SK-N-MC (cell line): Measurements from ENCODE around the gene ARID1B.

Experiments
- DNase-seq: peaks from one replicate; pipeline ENCODE4 v3.0.0-alpha.2; 2011; ENCODE audit warnings: low read depth, low spot score
- H3K27ac ChIP-seq: fragments of 200-600 bp; sonication (generic); 2 replicates; pipeline ENCODE4 v1.5.1; 2016; ENCODE audit warnings: mixed run types
- H3K36me3 ChIP-seq: fragments of 200-600 bp; sonication (generic); 2 replicates; pipeline ENCODE4 v1.6.1; 2017; ENCODE audit warnings: antibody characterized with exemption, low read length, mixed read lengths; ENCODE audit not compliant: insufficient read depth
- H3K4me3 ChIP-seq: fragments of 200-600 bp; sonication (generic); 2 replicates; pipeline ENCODE4 v1.5.1; 2016
- H3K9ac ChIP-seq: fragments of 200-600 bp; sonication (generic); 2 replicates; pipeline ENCODE4 v1.8.0; 2017; ENCODE audit warnings: mixed run types, mixed read lengths; ENCODE audit not compliant: insufficient read length
- H3K9me3 ChIP-seq: fragments of 200-600 bp; sonication (generic); 2 replicates; pipeline ENCODE4 v1.6.1; 2017; ENCODE audit warnings: low read depth, mild to moderate bottlenecking, antibody characterized with exemption, low read length, moderate library complexity, mixed read lengths
- EZH2 ChIP-seq: fragments of 200-600 bp; sonication (generic); IDR thresholded peaks from one replicate; pipeline ENCODE4 v1.6.1; 2017; ENCODE audit warnings: antibody characterized with exemption
- FOXP2 ChIP-seq: optimal IDR thresholded peaks from 2 replicates; pipeline ENCODE3; 2011; ENCODE audit warnings: mild to moderate bottlenecking, moderate library complexity; ENCODE audit not compliant: insufficient read depth; ENCODE audit errors: extremely low read length, control extremely low read depth
- POLR2AphosphoS5 ChIP-seq: IDR thresholded peaks from 2 replicates; pipeline ENCODE4 v1.6.1; 2012; ENCODE audit warnings: mild to moderate bottlenecking, low read depth, low read length, borderline replicate concordance

ARID1B gene

DNA sequence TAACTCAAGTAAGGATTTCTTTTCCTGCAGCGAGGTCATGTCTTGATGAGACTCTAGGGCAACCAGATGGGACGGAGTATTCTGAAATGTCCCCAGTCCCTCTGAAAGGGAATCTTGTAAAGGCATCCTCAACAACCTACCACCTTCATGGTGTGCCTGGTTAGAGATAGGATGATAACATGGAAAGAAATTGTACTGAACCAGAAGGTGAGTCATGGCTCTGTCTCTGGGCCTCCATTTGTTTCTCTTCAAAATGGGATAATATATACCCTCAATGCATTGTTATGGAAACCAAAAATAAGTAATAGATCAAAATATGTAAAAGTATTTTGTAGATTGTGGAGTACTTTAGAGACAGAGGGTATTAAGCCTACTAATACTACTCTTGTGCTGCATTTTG lies 219.1 kb downstream of the ARID1B start:
- Histone ChIP-seq H3K9me3 (no peaks in the 10 kb centered on the region), H3K27ac (no peak overlapping the region), H3K36me3 (no peaks in the 10 kb centered on the region), H3K4me3 (no peak overlapping the region), H3K9ac (no peak overlapping the region)
- DNase-seq: no peak
- TF ChIP-seq FOXP2 (no peak), EZH2 (no peak), POLR2AphosphoS5 (no peak)

DNA sequence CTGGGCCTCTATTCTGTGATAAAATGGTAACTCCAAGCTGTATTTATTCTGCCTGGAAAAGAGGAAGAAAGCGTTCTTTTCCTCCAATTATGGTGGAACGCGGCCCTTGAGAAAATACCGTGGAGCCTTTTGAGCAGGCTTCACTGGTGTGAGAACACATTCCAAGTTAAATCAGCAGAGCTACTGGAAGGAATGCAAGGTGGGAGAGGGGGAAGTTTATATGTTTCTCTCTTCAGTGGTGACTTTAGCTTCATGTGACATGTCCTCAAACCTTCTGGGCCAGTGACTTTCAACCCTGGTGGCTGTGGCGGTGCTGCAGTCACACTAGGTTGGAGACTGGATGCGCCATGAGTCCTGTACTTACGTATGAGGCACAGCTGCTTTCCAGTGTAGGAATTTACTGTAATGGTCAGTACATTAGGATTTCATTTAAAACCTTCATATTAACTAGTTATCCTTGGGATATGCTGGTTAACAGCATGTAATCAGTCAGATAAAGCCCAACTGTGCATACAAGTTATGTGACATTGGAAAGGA lies 221.7 kb downstream of the ARID1B start:
- H3K4me3 ChIP-seq: no peak overlapping the region
- H3K9ac ChIP-seq: no peak overlapping the region
- H3K9me3 ChIP-seq: no peaks in the 10 kb centered on the region
- no peak for DNase-seq
- H3K27ac ChIP-seq: no peak overlapping the region
- TF ChIP-seq FOXP2 (no peak), EZH2 (no peak), POLR2AphosphoS5 (no peak)
- no peaks in the 10 kb centered on the region for H3K36me3 ChIP-seq

DNA sequence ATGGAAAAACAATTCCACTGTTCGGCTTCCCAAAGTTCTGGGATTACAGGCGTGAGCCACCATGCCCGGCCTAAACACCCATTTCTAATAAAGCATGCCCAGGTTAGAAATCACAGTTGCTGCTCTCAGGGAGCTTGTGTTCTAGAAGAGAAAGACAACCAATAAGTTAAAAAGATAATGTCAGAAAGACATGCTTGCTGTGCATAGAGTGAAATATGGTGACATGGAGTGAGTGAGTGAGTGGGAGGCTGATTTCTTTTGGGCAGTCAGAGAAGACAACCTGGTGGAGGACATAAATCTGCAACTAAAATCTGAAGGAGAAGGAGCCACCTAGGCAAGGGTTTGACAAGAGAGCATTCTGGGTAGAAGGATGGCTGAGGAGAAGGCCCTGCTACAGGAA lies 222.6 kb downstream of the ARID1B start:
- DNase-seq: no peak
- TF ChIP-seq EZH2 (no peak), FOXP2 (no peak), POLR2AphosphoS5 (no peak)
- Histone ChIP-seq H3K36me3 (no peaks in the 10 kb centered on the region), H3K9me3 (no peaks in the 10 kb centered on the region), H3K4me3 (no peak overlapping the region), H3K9ac (no peak overlapping the region), H3K27ac (no peak overlapping the region)

- Histone ChIP-seq H3K27ac (peak overlapping the region; percentile 73; the same call in 1 of the 2 replicates), H3K9me3 (no peaks in the 10 kb centered on the region), H3K36me3 (no peaks in the 10 kb centered on the region), H3K4me3 (no peak overlapping the region), H3K9ac (no peak overlapping the region)
- TF ChIP-seq FOXP2 (no peak), EZH2 (no peak), POLR2AphosphoS5 (no peak)
- DNase-seq: no peak
Observed at GRCh38 chr6:157001716-157002115, 224.5 kb downstream of the ARID1B start.

DNA sequence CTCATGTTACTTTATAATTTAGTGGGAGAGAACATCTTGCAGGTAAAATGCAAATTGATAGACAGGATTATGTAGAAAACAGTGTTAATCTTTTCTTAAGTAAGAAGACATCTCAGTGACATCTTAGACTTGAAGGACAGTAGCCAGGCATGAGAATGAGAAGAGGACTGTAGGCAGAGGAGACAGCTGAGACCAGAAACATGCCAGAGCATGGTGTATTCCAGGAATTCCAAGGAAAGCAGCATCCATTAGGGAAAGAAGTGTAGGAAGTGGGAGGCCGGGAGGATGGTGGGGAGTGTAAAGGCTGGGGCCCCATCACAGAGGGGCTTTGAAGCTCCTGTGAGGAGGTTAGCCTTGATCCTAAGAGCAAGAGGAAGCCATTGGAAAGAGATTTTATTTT lies 225.6 kb downstream of the ARID1B start:
- Histone ChIP-seq H3K4me3 (no peak overlapping the region), H3K9ac (no peak overlapping the region), H3K9me3 (no peaks in the 10 kb centered on the region), H3K27ac (peak overlapping the region; percentile 73), H3K36me3 (no peaks in the 10 kb centered on the region)
- TF ChIP-seq EZH2 (no peak), POLR2AphosphoS5 (no peak), FOXP2 (no peak)
- DNase-seq: no peak

- no peak for DNase-seq
- H3K9ac ChIP-seq: no peak overlapping the region
- no peak for TF ChIP-seq EZH2
- TF ChIP-seq POLR2AphosphoS5: no peak
- no peak for TF ChIP-seq FOXP2
- H3K36me3 ChIP-seq: no peaks in the 10 kb centered on the region; the same call in 1 of the 2 replicates
- H3K4me3 ChIP-seq: no peak overlapping the region; the same call in 1 of the 2 replicates
- H3K9me3 ChIP-seq: no peaks in the 10 kb centered on the region
- peak overlapping the region; percentile 56; the same call in 1 of the 2 replicates for H3K27ac ChIP-seq
Observed at GRCh38 chr6:157005940-157006339, 228.8 kb downstream of the ARID1B start.

- TF ChIP-seq FOXP2: no peak
- TF ChIP-seq EZH2: no peak
- no peak for TF ChIP-seq POLR2AphosphoS5
- no peak overlapping the region for H3K27ac ChIP-seq
- no peaks in the 10 kb centered on the region for H3K9me3 ChIP-seq
- no peak overlapping the region for H3K9ac ChIP-seq
- peaks cover 4% of the 10 kb centered on the region; the same call in 1 of the 2 replicates for H3K36me3 ChIP-seq
- H3K4me3 ChIP-seq: no peak overlapping the region
- DNase-seq: no peak
Observed at GRCh38 chr6:157008568-157008967, 231.4 kb downstream of the ARID1B start.

GRCh38 chr6:157012355-157012754 lies 235.2 kb downstream of the ARID1B start:
- H3K36me3 ChIP-seq: peaks cover 4% of the 10 kb centered on the region; the same call in 1 of the 2 replicates
- H3K4me3 ChIP-seq: no peak overlapping the region

More at GRCh38 chr6:157012355-157012754, 235.2 kb downstream of the ARID1B start:
- TF ChIP-seq POLR2AphosphoS5 (no peak), EZH2 (no peak), FOXP2 (no peak)
- Histone ChIP-seq H3K9ac (no peak overlapping the region), H3K9me3 (no peaks in the 10 kb centered on the region), H3K27ac (no peak overlapping the region)
- no peak for DNase-seq
